Liver (tissue), 9 donors: ENCODE results near the gene ZIM2. TPM values are rescaled to one million over a fixed set of nuclear protein-coding genes. Genes with fewer than 3 reads are reported as not detected.

ENCODE experiments used
- DNase-seq: peaks from one replicate; pipeline ENCODE4 v3.0.0-alpha.2; 2017; ENCODE audit warnings: low spot score
- H3K27ac ChIP-seq, 2 donors: one replicate each; pipeline ENCODE4 v1.7.0; 2013; ENCODE audit warnings: inconsistent platforms in 2 of 2, low read length in 2 of 2, control low read depth in 1 of 2, low read depth in 1 of 2, mild to moderate bottlenecking in 1 of 2
- H3K27me3 ChIP-seq, 4 donors: one replicate each; pipeline versions ENCODE4 v1.6.1 to v1.7.0; 2013; ENCODE audit warnings: low read length in 3 of 4, inconsistent platforms in 1 of 4, mild to moderate bottlenecking in 1 of 4, moderate library complexity in 1 of 4; ENCODE audit not compliant: control insufficient read depth in 4 of 4, insufficient read depth in 4 of 4
- H3K36me3 ChIP-seq, 4 donors: one replicate each; pipeline versions ENCODE4 v1.6.1 to v1.7.0; 2013; ENCODE audit warnings: low read length in 3 of 4, mild to moderate bottlenecking in 3 of 4, low read depth in 1 of 4, moderate library complexity in 1 of 4; ENCODE audit not compliant: control insufficient read depth in 4 of 4, insufficient read depth in 3 of 4
- H3K4me1 ChIP-seq, 4 donors: one replicate each; pipeline versions ENCODE4 v1.6.1 to v1.7.0; 2013; ENCODE audit warnings: low read length in 3 of 4, mild to moderate bottlenecking in 3 of 4, moderate library complexity in 1 of 4; ENCODE audit not compliant: control insufficient read depth in 4 of 4, insufficient read depth in 4 of 4
- H3K4me3 ChIP-seq, 3 donors: one replicate each; pipeline versions ENCODE4 v1.6.1 to v1.7.0; 2013; ENCODE audit warnings: low read length in 3 of 3, control low read depth in 1 of 3, low read depth in 1 of 3, mild to moderate bottlenecking in 1 of 3
- H3K9ac ChIP-seq, 2 donors: one replicate each; pipeline ENCODE4 v1.7.0; 2013; ENCODE audit warnings: low read length in 2 of 2, mild to moderate bottlenecking in 2 of 2, moderate library complexity in 2 of 2, control low read depth in 1 of 2, low read depth in 1 of 2
- H3K9me3 ChIP-seq, 4 donors: one replicate each; pipeline versions ENCODE4 v1.6.1 to v1.7.0; 2013; ENCODE audit warnings: low read length in 3 of 4; ENCODE audit not compliant: control insufficient read depth in 4 of 4
- EGR1 ChIP-seq, 2 donors: IDR thresholded peaks; 2 replicates each; pipeline ENCODE4 v1.6.1; 2016 to 2018; ENCODE audit warnings: antibody characterized with exemption in 2 of 2, low read depth in 2 of 2
- FOXA1 ChIP-seq: IDR thresholded peaks from 2 replicates; pipeline ENCODE4 v1.6.1; 2016; ENCODE audit warnings: antibody characterized with exemption
- FOXA2 ChIP-seq: IDR thresholded peaks from 2 replicates; pipeline ENCODE4 v1.6.1; 2016; ENCODE audit warnings: antibody characterized with exemption
- GABPA ChIP-seq, 2 donors: IDR thresholded peaks in 1 of 2; conservative IDR thresholded peaks in 1 of 2; 2 replicates each; pipeline ENCODE4 v1.6.1; 2016; ENCODE audit warnings: antibody characterized with exemption in 2 of 2, mild to moderate bottlenecking in 1 of 2, moderate library complexity in 1 of 2
- HNF4A ChIP-seq, 2 donors: conservative IDR thresholded peaks; 2 replicates each; pipeline ENCODE4 v1.6.1; 2016; ENCODE audit warnings: antibody characterized with exemption in 2 of 2, mild to moderate bottlenecking in 2 of 2
- HNF4G ChIP-seq: IDR thresholded peaks from 2 replicates; pipeline ENCODE4 v1.6.1; 2016; ENCODE audit warnings: antibody characterized with exemption
- JUND ChIP-seq, 2 donors: IDR thresholded peaks; 2 replicates each; pipeline ENCODE4 v1.6.1; 2016; ENCODE audit warnings: antibody characterized with exemption in 2 of 2
- MAX ChIP-seq: IDR thresholded peaks from 2 replicates; pipeline ENCODE4 v1.6.1; 2016; ENCODE audit warnings: antibody characterized with exemption
- NR2F2 ChIP-seq: IDR thresholded peaks from 2 replicates; pipeline ENCODE4 v1.6.1; 2016; ENCODE audit warnings: antibody characterized with exemption
- RAD21 ChIP-seq, 2 donors: IDR thresholded peaks; 2 replicates each; pipeline ENCODE4 v1.6.1; 2016; ENCODE audit warnings: antibody characterized with exemption in 2 of 2, mild to moderate bottlenecking in 2 of 2
- REST ChIP-seq: IDR thresholded peaks from 2 replicates; pipeline ENCODE4 v1.6.1; 2016; ENCODE audit warnings: antibody characterized with exemption, mild to moderate bottlenecking
- RXRA ChIP-seq, 2 donors: IDR thresholded peaks; 2 replicates each; pipeline ENCODE4 v1.6.1; 2017 to 2018; ENCODE audit warnings: antibody characterized with exemption in 2 of 2, mild to moderate bottlenecking in 1 of 2
- SP1 ChIP-seq: IDR thresholded peaks from 2 replicates; pipeline ENCODE4 v1.6.1; 2018; ENCODE audit warnings: antibody characterized with exemption, mild to moderate bottlenecking
- TAF1 ChIP-seq: conservative IDR thresholded peaks from 2 replicates; pipeline ENCODE4 v1.6.1; 2016; ENCODE audit warnings: antibody characterized with exemption, mild to moderate bottlenecking
- YY1 ChIP-seq: IDR thresholded peaks from 2 replicates; pipeline ENCODE4 v1.6.1; 2016; ENCODE audit warnings: antibody characterized with exemption, mild to moderate bottlenecking
- WGBS: extraction: QIAGEN DNeasy Blood & Tissue Kit; methylation state at CpG from one replicate; pipeline ENCODE4 v1.1.7; 2013; 5-methylcytosine and 5-hydroxymethylcytosine counted together
- polyA plus RNA-seq, 2 donors: library from polyadenylated mRNA; stranded (reverse) in 1 of 2; unstranded in 1 of 2; fragments of 200-250 nt in 1 of 2; fragments of >200 nt in 1 of 2; fragmentation: Nextera tagmentation in 1 of 2; extraction: Ambion mirVana in 1 of 2; gene quantifications; one replicate each; pipeline versions ENCODE4 v1.2.1 to v1.2.3, GENCODE V29; 2013 to 2015
- total RNA-seq, 2 donors: library from RNA; depleted of rRNA; stranded (reverse); fragments of >200 nt; gene quantifications; one replicate each; pipeline ENCODE4 v1.2.3, GENCODE V29; 2014
- TF ChIP-seq, protein P1 (sequence below): IDR thresholded peaks from 2 replicates; pipeline ENCODE4 v1.6.1; 2016; ENCODE audit warnings: antibody characterized with exemption
- TF ChIP-seq, protein P2 (sequence below): fragments of 150-350 bp; IDR thresholded peaks from 2 replicates; pipeline ENCODE4 v1.5.1; 2017; ENCODE audit warnings: improper control_type of control experiment, low read depth, low read length; ENCODE audit not compliant: missing input control
- donor health status: healthy.
- donor health status: healthy.
- donor health status: healthy.
- donor health status: healthy.
- donor health status: healthy.

The ZIM2 gene
- total and polyA plus RNA-seq, 4 donors = 0.03 to 3.2 (median 0.33) TPM; not detected in 1

DNA sequence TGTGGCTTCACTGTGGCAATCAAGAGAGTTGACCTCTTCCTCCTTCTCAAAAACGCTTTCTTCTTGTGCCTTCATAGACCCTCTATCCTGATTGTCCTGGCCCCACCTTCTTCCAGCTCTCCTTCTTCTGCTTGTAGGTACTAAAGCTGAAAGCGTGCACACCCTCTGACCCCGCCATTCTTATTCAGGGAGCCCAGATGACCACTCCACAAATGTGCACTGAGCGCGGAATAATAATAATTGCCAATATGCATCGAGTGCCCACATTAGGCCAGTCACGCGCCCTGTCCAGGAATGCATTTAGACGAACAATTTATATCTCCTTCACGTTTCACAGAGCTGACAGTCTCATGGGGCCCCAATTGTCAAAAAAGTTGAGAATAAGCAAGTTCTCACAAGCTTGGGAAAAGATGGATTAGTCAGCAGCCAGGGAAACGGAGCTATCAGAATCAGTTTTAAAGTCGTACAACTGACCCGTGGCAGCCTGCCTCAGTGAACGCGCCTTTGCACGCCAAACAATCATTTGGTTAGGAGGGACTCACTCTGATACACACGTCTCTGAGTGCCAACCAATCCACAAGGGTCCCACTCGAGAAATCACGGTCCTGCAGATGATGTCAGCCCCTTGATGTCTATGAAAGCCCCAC lies 36.7 kb upstream of the ZIM2 start:
- H3K4me1 ChIP-seq = no peaks in the 10 kb centered on the region
- H3K27ac ChIP-seq = no peak overlapping the region
- TF ChIP-seq HNF4A (conservative IDR thresholded peaks at IDR 0.05) (no peak), GABPA (IDR thresholded peaks at IDR 0.05 in 1 of 2, conservative IDR thresholded peaks at IDR 0.05 in 1 of 2) (no peak), FOXA1 (no peak), SP1 (no peak), YY1 (no peak), NR2F2 (no peak), JUND (IDR thresholded peaks at IDR 0.05) (no peak), HNF4G (no peak), RAD21 (IDR thresholded peaks at IDR 0.05) (no peak), EGR1 (IDR thresholded peaks at IDR 0.05; ENCODE audit: low read depth in 2 of 2) (no peak), MAX (no peak), REST (no peak)
- TF ChIP-seq, protein P1, sequence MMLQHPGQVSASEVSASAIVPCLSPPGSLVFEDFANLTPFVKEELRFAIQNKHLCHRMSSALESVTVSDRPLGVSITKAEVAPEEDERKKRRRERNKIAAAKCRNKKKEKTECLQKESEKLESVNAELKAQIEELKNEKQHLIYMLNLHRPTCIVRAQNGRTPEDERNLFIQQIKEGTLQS = no peak
- TF ChIP-seq, protein P2, sequence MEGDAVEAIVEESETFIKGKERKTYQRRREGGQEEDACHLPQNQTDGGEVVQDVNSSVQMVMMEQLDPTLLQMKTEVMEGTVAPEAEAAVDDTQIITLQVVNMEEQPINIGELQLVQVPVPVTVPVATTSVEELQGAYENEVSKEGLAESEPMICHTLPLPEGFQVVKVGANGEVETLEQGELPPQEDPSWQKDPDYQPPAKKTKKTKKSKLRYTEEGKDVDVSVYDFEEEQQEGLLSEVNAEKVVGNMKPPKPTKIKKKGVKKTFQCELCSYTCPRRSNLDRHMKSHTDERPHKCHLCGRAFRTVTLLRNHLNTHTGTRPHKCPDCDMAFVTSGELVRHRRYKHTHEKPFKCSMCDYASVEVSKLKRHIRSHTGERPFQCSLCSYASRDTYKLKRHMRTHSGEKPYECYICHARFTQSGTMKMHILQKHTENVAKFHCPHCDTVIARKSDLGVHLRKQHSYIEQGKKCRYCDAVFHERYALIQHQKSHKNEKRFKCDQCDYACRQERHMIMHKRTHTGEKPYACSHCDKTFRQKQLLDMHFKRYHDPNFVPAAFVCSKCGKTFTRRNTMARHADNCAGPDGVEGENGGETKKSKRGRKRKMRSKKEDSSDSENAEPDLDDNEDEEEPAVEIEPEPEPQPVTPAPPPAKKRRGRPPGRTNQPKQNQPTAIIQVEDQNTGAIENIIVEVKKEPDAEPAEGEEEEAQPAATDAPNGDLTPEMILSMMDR = no peak
- H3K4me3 ChIP-seq = no peak overlapping the region
- no peaks in the 10 kb centered on the region for H3K27me3 ChIP-seq
- H3K36me3 ChIP-seq = no peaks in the 10 kb centered on the region
- peaks cover 8 to 27% (median 24%) of the 10 kb centered on the region in 4 donors for H3K9me3 ChIP-seq
- WGBS = 89% methylated on average over 19 of the region's 19 CpGs
- no peak overlapping the region for H3K9ac ChIP-seq
- DNase-seq = no peak

DNA sequence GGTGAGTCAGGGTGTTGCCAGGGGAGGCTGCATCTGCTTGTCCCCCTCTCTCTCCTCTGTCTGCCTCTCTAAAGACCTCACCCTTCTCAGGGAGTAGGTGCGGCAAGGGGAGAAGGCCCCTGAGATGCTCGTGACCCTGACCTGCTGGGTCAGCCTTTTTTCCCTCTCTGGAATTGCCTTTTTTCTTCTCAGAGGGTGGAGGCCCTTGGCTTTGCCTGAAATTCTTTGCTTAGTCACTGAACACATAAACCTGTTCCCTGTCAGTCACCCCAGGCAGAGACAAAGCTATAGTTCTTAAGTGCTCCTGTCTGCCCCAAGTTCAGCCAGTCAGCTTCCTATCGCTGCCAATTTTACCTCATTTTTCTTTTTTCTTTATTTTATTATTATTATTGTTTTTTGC lies 35.2 kb upstream of the ZIM2 start:
- Histone ChIP-seq H3K9ac (no peak overlapping the region), H3K27ac (no peak overlapping the region), H3K4me1 (no peaks in the 10 kb centered on the region), H3K27me3 (no peaks in the 10 kb centered on the region), H3K36me3 (no peaks in the 10 kb centered on the region), H3K9me3 (peaks cover 8 to 24% (median 23%) of the 10 kb centered on the region in 4 donors), H3K4me3 (peak overlapping the region in 1 of 3 donors; percentile 17)
- DNase-seq = no peak
- TF ChIP-seq HNF4G = no peak
- TF ChIP-seq REST = no peak
- TF ChIP-seq, protein P2 = no peak
- no peak for TF ChIP-seq NR2F2
- no peak for TF ChIP-seq RXRA (IDR thresholded peaks at IDR 0.05)
- TF ChIP-seq FOXA2 = no peak
- no peak for TF ChIP-seq YY1
- TF ChIP-seq, protein P1 = no peak
- TF ChIP-seq HNF4A (conservative IDR thresholded peaks at IDR 0.05) = no peak
- no peak for TF ChIP-seq SP1
- TF ChIP-seq RAD21 (IDR thresholded peaks at IDR 0.05) = no peak
- no peak for TF ChIP-seq TAF1
- TF ChIP-seq EGR1 (IDR thresholded peaks at IDR 0.05; ENCODE audit: low read depth in 2 of 2) = no peak
- TF ChIP-seq FOXA1 = no peak
- TF ChIP-seq JUND (IDR thresholded peaks at IDR 0.05) = no peak
- 89% methylated on average over 3 of the region's 3 CpGs for WGBS
